ENCODE data around the gene CD7. TPM values are rescaled to one million over a fixed set of nuclear protein-coding genes. Genes with fewer than 3 reads are reported as not detected.
"Not testable (repeated sequence)": the region's sequence is repeated elsewhere in the genome, so short reads cannot be mapped to it uniquely, and the experiment has no call there.

CD7 gene
- total RNA-seq: 1.4 TPM in 1 of 2 replicates, not detected in the other
- 0.10 TPM for polyA plus RNA-seq (2012)

- no peak for DNase-seq (ENCODE audit: low read depth)
These were observed at the start of gene CD7 for GRCh38 chr17:82317394-82318168. CD7 (minus strand) TSS chr17:82317608; CDS start chr17:82317495, 113 bp downstream.

DNA sequence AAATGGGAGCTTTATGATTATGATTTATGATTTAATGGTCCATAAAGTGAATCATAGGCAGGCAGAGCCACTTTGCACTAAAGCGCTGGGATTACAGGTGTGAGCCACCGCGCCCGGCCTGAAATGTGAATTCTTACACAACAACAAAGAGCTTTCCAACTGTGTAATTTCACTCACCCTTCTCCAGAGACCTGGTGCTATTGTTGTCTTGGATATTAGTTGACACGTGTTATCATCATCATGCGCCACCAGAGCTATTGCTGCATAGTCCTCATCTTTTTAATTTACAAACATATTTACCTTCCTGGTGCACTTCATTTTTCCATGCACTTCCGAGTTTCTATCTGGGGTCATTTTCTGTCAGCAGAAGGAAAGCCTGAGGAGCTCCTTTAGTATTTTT is 49.3 kb upstream of the CD7 start:
- DNase-seq (ENCODE audit: low read depth): no peak

GRCh38 chr17:82365606-82366295 is 48.3 kb upstream of the CD7 start:
- DNase-seq (ENCODE audit: low read depth): no peak

DNA sequence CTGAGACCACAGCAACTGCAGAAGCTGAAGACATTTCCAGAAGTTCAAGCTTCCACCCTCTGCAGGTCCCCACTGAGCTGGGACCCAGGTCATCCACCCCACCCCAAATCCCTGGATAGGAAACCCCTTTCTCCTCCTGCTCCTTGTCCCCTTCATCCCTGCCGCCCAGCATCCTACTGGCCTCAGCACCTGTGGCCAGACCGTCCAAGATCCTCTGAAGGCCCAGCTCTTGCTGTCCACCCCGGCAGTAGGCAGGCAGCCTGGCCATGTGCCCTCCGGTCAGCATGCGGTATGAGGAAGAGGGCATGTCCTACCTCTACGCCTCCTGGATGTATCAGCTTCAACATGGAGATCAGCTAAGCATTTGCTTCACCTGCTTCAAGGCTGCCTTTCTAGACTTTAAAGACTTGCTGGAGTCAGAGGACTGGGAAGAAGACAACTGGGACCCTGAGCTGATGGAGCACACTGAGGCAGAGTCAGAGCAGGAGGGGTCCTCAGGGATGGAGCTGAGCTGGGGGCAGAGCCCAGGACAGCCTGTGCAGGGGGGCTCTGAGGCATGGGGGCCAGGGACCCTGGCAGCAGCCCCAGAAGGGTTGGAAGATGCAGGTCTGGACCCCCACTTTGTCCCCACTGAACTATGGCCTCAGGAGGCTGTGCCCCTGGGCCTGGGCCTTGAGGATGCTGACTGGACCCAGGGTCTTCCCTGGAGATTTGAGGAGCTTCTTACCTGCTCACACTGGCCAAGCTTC is 44.7 kb upstream of the CD7 start:
- no peak for DNase-seq (ENCODE audit: low read depth)

GRCh38 chr17:82359451-82360074 is 42.2 kb upstream of the CD7 start:
- not testable (repeated sequence) for DNase-seq (ENCODE audit: low read depth)

GRCh38 chr17:82358465-82359350 is 41.3 kb upstream of the CD7 start, which contains the start of gene TEX19:
TEX19 (plus strand) TSS chr17:82359247; CDS start chr17:82362151, 2,904 bp downstream.
- DNase-seq (ENCODE audit: low read depth): no peak

- no peak for DNase-seq (ENCODE audit: low read depth)
These were observed 40.0 kb upstream of the CD7 start for GRCh38 chr17:82357394-82357793.

DNA sequence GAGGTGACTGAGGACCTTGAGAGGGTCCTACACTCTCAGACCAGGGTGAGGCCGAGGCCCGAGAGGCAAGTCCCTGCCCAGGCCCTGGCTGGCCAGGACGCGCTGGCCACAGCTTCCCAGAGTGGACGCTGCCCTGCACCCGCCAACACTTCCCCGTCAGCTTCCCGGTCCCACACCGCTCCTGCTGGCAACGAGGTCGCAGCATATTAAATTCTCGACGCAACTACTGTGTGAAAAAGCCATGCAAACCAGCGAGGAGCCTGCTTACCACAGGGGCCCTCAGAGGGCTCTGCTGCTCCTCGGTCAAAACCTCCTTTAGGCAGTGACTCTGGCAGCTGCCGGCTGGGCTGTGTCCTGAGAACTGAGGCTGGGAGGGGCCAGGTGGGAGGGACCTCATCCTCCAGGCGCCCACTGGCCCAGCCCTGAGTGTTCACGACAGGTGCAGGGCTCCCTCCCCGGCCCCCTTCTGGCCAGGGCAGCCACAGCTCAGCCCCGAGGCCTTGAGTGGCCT is 39.5 kb upstream of the CD7 start:
- peak; percentile 88 for DNase-seq (ENCODE audit: low read depth)

GRCh38 chr17:82355770-82356427 is 38.5 kb upstream of the CD7 start:
- DNase-seq (ENCODE audit: low read depth): no peak

DNA sequence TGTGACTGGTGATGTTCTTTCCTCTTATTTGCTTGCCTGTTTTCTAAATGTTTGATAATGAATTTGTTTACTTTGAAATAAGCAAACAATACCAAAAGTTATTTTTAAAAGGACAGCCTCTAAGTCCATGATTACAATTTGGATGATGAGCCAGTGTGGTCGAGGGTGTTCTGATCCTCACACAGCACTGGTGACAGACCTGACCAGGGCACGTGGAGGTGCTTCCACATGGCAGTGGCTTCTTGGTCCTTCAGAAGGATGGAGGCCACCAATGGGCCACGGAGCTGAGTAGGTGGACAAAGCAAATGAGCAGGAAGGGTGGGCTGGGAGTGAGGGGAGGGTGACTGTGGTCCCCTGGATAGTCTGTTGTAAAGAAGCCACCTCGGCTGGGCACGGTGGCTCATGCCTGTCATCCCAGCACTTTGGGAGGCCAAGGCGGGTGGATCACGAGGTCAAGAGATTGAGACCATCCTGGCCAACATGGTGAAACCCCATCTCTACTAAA is 37.4 kb upstream of the CD7 start:
- DNase-seq (ENCODE audit: low read depth): no peak

DNA sequence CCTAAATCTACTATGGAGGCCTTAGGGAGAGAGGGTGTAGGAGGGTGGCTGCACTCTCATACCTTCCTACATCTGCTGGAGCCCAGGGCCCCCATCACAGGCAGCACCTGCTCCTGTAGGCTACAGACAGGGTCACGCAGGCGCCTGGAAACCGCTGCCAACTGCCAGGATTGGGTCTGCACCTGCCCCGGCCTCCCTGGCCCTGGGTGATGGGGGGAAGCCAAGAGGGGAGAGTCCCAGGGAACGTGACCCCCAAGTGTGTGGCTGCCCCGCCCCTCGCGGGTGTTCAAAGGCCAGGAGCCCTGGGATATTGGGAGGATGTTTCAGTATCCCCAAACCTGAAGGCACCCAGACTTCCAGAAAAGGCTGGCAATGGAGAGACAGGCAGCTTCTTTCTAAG is 36.1 kb upstream of the CD7 start:
- DNase-seq (ENCODE audit: low read depth): no peak

DNA sequence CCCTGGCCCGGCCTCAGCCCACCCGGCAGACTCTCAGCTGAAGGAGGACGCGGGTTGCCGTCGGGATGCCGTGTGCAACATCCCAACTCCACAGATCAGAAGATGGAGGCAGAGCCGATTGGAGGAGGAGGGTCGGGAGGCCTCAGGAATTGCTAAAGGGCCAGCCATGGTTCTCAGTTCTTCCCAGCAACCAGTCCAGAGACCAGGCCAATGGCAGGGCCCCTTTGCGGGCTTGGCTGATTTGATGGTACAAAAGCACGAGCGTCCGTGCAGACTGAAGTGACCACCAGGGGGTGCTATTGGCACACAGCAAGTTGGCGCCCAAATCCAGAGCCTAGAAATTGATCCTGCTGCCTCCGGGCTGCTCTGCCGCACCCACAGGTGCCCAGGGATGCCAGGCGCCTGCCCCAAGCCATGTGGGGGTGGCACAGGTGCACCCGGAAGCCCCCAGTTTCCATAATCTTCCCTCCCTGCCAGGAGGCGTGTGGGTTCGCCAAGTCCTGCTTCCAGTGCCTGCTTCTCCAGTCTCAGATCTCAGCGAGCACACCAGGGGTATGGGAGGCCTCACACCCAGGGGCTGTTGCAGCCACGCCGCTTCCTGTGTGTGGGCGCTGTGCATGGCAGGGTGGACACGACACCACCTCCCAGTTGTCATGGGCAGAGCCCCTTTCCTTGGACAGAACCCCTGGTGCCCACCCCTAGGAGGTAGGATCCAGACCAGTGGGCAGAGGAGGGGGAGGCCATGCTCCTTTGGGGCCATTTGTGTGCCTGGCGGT is 34.5 kb upstream of the CD7 start:
- peak; percentile 91 for DNase-seq (ENCODE audit: low read depth)

DNA sequence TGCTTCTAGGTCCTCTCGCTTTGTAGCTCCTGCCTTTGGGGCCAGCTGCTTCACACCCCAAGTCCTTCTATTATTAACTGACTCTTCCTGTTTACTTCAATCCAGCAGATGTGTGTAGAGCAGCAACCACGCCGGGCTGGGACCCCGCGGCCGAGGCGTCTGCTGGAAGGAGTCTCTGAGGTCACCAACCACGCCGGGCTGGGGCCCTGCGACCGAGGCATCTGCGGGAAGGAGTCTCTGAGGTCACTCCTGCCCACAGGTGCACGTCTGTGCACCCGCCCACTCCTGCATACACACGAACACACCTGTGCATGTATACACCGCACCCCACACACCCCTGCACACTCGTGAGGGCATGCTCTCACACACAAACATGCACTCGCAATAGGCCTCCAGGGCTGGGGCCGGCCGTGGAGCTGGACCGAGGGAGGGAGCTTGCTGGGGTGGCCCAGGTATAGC is 33.9 kb upstream of the CD7 start:
- DNase-seq (ENCODE audit: low read depth): no peak

DNA sequence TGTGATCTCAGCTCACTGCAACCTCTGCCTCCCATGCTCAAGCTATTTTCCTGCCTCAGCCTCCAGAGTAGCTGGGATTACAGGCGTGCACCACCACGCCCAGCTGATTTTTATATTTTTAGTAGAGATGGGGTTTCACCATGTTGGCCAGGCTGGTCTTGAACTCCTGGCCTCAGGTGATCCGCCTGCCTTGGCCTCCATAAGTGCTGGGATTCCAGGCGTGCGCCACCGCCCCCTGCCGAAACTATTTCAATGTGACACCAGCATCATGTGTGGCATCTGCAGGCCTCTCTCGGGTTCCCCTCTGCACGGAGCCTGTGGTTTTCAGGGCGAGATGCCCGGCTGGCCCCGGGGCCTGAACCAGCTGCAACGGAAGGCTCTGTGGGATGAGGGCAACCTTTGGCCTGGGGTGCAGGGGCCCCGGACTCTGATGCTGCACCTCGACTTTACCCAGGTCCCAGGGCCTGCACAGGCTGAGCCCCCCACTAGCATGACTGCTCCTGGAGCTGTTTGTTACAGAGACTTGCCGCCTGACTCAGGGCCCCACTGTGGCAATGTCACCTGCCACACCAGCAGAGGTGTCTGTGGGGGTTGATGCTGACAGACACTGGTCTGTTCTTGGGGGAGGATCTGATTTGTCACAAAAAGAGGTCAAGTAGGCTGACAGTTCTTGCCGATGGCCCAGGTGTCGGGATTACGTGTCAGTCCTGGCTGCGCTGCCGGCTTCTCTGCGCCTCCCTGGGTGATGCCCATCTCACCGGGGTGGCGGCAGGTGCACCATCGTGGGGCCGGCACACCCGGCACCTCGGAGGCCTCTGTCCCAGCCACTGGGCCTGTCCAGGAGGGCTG is 33.0 kb upstream of the CD7 start:
- DNase-seq (ENCODE audit: low read depth): no peak

GRCh38 chr17:82349287-82349701 is 31.9 kb upstream of the CD7 start:
- no peak for DNase-seq (ENCODE audit: low read depth)

GRCh38 chr17:82348866-82349265 is 31.5 kb upstream of the CD7 start:
- no peak for DNase-seq (ENCODE audit: low read depth)

- DNase-seq (ENCODE audit: low read depth): no peak
These were observed 31.0 kb upstream of the CD7 start for GRCh38 chr17:82348434-82348833.

Measured in myocyte (in vitro differentiated cells).